Thyroid gland (tissue), 4 donors: ENCODE results near the gene SLC25A21.

Source experiments
- CTCF ChIP-seq, 6 experiments: fragments of 200-600 bp in 3 of 6; fragments of 450-650 bp in 3 of 6; sonication (generic) in 3 of 6; IDR thresholded peaks; one replicate each; pipeline ENCODE4 v1.5.1; 2016 to 2019; ENCODE audit warnings: antibody characterized with exemption in 6 of 6, mild to moderate bottlenecking in 2 of 6, inconsistent platforms in 1 of 6, moderate library complexity in 1 of 6
- POLR2A ChIP-seq, 2 donors: fragments of 450-650 bp; IDR thresholded peaks; one replicate each; pipeline ENCODE4 v1.6.1; 2017; ENCODE audit warnings: antibody characterized with exemption in 2 of 2, mild to moderate bottlenecking in 2 of 2, moderate library complexity in 1 of 2

DNA sequence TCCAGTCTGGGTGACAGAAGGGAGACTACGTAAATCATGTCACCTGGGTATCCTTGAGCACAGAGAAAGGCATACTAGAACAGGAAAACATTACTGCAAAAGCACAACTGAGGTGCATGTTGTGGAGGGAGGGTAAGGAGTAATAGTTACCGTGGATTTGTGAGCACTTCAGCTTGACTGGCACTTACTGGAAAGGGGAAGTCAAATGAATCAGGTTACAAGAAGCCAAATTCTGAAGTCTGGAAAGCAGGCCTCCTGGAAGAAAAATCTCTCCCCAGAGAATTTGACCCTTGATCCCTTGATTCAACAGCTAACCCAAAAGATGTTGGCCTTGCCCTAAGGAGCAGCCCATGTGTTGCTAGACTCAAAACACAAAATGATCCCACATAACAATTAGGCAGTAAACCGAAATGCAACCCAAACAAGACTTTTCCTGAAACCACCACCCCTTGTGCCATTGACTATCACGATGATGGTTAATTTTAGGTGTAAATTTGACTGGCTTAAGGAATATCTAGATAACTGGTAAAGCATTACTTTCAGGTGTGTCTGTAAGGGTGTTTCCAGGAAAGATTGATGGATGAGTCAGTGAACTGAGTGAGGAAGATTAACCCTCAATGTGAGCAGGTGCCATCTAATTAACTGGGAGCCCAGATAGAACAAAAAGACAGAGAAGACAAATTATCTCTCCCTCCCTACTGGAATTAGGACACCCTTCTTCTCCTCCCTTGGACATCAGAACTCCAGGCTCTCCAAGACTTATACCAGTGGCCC, 108.8 kb downstream of the SLC25A21 start:
- TF ChIP-seq CTCF (IDR thresholded peaks at IDR 0.05) (no peak), POLR2A (IDR thresholded peaks at IDR 0.05) (no peak)
